Astrocyte of the cerebellum (primary cell): ENCODE results near the gene CRMP1.

Experiments used
- DNase-seq: peaks from one replicate; pipeline ENCODE4 v3.0.0-alpha.2; 2011; ENCODE audit warnings: low read depth
- H3K4me3 ChIP-seq: 2 replicates; pipeline ENCODE4 v1.5.1; 2011; ENCODE audit warnings: mild to moderate bottlenecking, low read depth, low read length, moderate library complexity
- in situ Hi-C: cut with HindIII; loops from 2 replicates; pipeline ENCODE4 v1.10.0; 2017; ENCODE audit warnings: low sequenced_read_pairs
- TF ChIP-seq, protein P1 (sequence below): IDR thresholded peaks from 2 replicates; pipeline ENCODE4 v1.5.1; 2012; ENCODE audit warnings: low read length, low read depth, moderate library complexity, mild to moderate bottlenecking; ENCODE audit errors: missing control alignments

CRMP1 gene

DNA sequence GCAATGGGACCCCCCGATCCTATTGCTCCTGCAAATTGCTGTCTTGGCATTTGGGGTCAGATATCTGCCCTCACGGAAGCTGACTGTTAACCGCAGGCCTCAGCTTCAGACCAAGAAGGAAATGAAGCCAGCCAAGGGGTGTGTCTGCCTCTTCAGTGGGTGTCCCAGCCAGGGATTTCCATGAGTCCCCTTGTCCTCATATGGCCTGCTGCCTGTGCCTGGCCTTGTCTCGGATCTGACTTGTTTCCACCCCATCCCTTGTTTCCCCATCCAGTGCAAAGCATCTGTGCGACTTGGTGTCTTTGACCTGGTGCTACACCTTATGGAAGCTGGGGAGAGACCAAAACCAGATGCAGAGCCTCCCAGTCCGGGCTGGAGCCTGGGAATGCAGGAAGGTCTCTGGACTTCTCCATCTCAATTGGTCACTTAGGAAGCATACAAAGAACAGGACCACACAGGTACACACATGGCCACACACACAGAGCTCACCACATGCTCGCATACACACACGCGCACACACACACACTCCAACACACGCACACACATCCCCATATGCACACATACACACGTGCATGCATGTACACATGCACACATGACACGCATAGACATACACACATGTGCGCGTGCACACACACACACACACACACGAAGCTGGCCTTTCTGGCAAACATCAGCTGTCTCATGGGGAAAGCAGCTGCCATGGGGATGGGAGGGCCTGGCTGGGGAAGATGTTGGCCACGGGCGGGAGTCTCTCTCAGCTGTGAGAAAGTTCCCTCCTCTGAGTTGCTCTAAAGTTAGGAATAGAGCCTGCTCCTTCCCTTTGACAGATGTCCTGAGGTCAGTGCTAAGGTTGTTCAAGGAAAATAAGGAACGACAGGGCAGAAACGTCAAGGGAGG lies 65.5 kb downstream of the CRMP1 start:
- TF ChIP-seq, protein P1, sequence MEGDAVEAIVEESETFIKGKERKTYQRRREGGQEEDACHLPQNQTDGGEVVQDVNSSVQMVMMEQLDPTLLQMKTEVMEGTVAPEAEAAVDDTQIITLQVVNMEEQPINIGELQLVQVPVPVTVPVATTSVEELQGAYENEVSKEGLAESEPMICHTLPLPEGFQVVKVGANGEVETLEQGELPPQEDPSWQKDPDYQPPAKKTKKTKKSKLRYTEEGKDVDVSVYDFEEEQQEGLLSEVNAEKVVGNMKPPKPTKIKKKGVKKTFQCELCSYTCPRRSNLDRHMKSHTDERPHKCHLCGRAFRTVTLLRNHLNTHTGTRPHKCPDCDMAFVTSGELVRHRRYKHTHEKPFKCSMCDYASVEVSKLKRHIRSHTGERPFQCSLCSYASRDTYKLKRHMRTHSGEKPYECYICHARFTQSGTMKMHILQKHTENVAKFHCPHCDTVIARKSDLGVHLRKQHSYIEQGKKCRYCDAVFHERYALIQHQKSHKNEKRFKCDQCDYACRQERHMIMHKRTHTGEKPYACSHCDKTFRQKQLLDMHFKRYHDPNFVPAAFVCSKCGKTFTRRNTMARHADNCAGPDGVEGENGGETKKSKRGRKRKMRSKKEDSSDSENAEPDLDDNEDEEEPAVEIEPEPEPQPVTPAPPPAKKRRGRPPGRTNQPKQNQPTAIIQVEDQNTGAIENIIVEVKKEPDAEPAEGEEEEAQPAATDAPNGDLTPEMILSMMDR = no peak
- in situ Hi-C loops = no loop called here
- no peak overlapping the region for H3K4me3 ChIP-seq
- DNase-seq = no peak

DNA sequence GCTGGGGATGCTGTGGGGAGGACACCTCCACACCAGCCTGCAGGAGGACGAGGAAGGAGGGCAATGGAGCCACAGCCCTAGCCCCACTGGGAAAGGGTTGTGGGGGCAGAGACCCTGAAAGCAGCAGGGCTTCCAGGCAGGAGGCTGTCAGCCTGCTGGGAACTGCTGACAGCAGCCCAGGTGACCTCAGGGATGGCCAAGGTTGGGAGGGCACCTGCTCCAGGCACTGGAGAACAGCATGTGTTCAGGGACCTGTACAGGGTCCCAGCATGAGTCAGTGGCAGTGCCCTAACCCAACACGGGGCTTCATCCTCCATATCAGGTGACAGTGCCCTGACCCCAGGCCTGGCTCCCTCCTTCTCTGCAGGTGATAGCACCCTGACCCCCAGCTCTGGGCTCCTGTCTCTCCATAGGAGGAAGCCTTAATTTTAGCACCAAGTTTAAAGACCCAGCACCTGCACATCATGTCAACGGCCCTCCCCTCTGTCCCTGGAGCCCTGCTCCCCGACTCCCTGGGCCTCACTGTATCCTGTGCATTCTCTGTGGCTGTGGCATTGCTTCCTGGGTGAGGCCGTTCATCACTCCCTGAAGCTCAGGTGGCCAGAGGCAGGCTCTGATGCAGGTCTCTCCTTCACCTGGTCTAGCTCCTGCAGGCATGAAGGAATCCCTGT lies 66.3 kb downstream of the CRMP1 start:
- in situ Hi-C loops = no loop called here

DNA sequence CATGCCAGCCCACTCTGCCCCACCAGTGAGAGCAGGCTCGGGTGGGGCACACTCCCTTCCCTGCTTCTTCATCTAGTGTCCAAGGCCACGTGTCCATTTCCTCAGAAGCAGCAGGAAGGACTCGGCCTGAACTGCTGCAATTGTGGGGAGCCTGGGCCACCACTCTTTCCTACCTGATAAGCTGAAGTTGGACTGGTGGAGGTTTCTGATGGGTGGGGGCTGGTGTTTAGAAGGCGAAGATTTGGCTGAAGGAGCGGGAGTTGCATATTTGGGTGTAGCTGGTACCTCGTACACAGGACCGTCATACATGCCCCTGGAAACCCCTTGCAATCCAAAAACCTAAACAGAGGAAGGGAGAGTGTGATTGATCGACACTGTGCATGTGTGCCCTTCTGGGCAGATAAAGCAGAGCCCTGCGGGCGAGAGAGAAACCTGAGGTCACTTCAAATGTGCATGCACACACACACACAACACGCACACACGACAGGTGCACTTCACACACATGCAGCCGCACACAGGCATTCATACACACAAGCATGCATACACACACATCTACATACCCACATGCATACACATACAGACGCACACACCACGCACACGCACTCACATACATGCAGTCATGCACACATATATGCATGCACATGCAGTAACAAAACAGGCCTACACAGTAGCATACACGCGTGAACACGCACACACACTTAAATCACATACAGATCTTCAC lies 67.4 kb downstream of the CRMP1 start:
- TF ChIP-seq, protein P1 = no peak
- H3K4me3 ChIP-seq = no peak overlapping the region
- DNase-seq = no peak
- in situ Hi-C loops = no loop called here

More for the DNA sequence above, 66.3 kb downstream of the CRMP1 start:
- no peak overlapping the region for H3K4me3 ChIP-seq
- no peak for DNase-seq
- TF ChIP-seq, protein P1 = no peak

GRCh38 chr4:5824635-5825034 lies 68.3 kb downstream of the CRMP1 start:
- H3K4me3 ChIP-seq = no peak overlapping the region
- TF ChIP-seq, protein P1 = peak; percentile 77
- DNase-seq = peak; percentile 5
- in situ Hi-C loops = loop anchor here (25.0 kb wide), 1 partner anchor 812 kb away; the partner anchor contains the start of gene CYTL1

- H3K4me3 ChIP-seq = no peak overlapping the region
- TF ChIP-seq, protein P1 = no peak
- DNase-seq = no peak
- in situ Hi-C loops = loop anchor here (25.0 kb wide), 1 partner anchor 812 kb away; the partner anchor contains the start of gene CYTL1
These were observed 68.7 kb downstream of the CRMP1 start for GRCh38 chr4:5824227-5824626.
